GM12878 (cell line): Measurements from ENCODE around the gene ZDHHC5. TPM values are rescaled to one million over a fixed set of nuclear protein-coding genes. Genes with fewer than 3 reads are reported as not detected.

Experiments used
- ATAC-seq: fragments of 200-7000 bp; cut with Tn5 transposase; 3 replicates; pipeline ENCODE4 v1.9.1; 2020; ENCODE audit warnings: mild to moderate bottlenecking, moderate library complexity
- BruUV-seq: library from RNA; stranded (reverse); fragments of 400-500 nt; replicated peaks from 2 replicates; lab custom pipeline; 2021; lab: Mats Ljungman, UMichigan
- CTCF ChIA-PET: fragments of 300-600 bp; sonication (Branson Sonifier 250); formaldehyde crosslinking; extraction: SDS; loops from one replicate; lab custom pipeline; 2021; ENCODE audit warnings: inconsistent platforms; lab: Yijun Ruan, JAX
- POLR2A ChIA-PET: fragments of 350-600 bp; formaldehyde crosslinking; extraction: SDS; loops from one replicate; lab custom pipeline; 2021; ENCODE audit warnings: inconsistent platforms; lab: Charles Lee
- RAD21 ChIA-PET: fragments of 300-600 bp; sonication (Branson Sonifier 250); formaldehyde crosslinking; loops from one replicate; lab custom pipeline; 2023; ENCODE audit warnings: antibody characterized with exemption; ENCODE audit not compliant: unreplicated experiment; lab: Charles Lee
- SMC1A ChIA-PET: fragments of 300-600 bp; sonication (Branson Sonifier 250); formaldehyde crosslinking; loops from one replicate; lab custom pipeline; 2023; ENCODE audit not compliant: unreplicated experiment, uncharacterized antibody; lab: Charles Lee
- DNase-seq: peaks from one replicate; pipeline ENCODE4 v3.0.0-alpha.2; 2011; ENCODE audit warnings: low read depth, low spot score
- FAIRE-seq: peaks from 3 replicates; lab custom pipeline; 2011; peaks lifted over from hg19 to GRCh38; lab: Jason Lieb, UNC
- H2AFZ ChIP-seq: 2 replicates; pipeline ENCODE4 v1.6.0; 2011; ENCODE audit warnings: low read depth, low read length, control low read depth; ENCODE audit not compliant: control insufficient read depth
- H3K27ac ChIP-seq: 2 replicates; pipeline ENCODE4 v1.5.1; 2011; ENCODE audit warnings: control low read depth; ENCODE audit not compliant: control insufficient read depth, insufficient read depth
- H3K27me3 ChIP-seq, 2 experiments: replicated peaks in 1 of 2; 2 replicates each; pipeline versions ENCODE4 v1.6.0 to v1.6.1; 2011; ENCODE audit warnings: low read length in 1 of 2; ENCODE audit not compliant: control insufficient read depth in 2 of 2, insufficient read depth in 2 of 2
- H3K36me3 ChIP-seq, 2 experiments: 2 replicates each; pipeline ENCODE4 v1.5.1; 2011; ENCODE audit warnings: low read length in 1 of 2; ENCODE audit not compliant: control insufficient read depth in 2 of 2, insufficient read depth in 2 of 2
- H3K4me1 ChIP-seq: 2 replicates; pipeline ENCODE4 v1.6.1; 2011; ENCODE audit warnings: mild to moderate bottlenecking, low read length, moderate library complexity, mixed read lengths; ENCODE audit not compliant: control insufficient read depth, insufficient read depth
- H3K4me2 ChIP-seq: 2 replicates; pipeline ENCODE4 v1.6.0; 2011; ENCODE audit warnings: control low read depth; ENCODE audit not compliant: control insufficient read depth, insufficient read depth
- H3K4me3 ChIP-seq: fragments of 200-600 bp; sonication (generic); 2 replicates; pipeline ENCODE4 v1.5.1; 2016
- H3K79me2 ChIP-seq: 2 replicates; pipeline ENCODE4 v1.6.0; 2011; ENCODE audit warnings: low read length; ENCODE audit not compliant: control insufficient read depth, insufficient read depth
- H3K9ac ChIP-seq: 2 replicates; pipeline ENCODE4 v1.8.0; 2011; ENCODE audit warnings: low read length, control low read depth, mixed read lengths; ENCODE audit not compliant: control insufficient read depth, insufficient read depth
- H3K9me3 ChIP-seq: replicated peaks from 3 replicates; pipeline ENCODE4 v1.5.1; 2011; ENCODE audit warnings: mild to moderate bottlenecking, low read length; ENCODE audit not compliant: control insufficient read depth, insufficient read depth
- H4K20me1 ChIP-seq: 2 replicates; pipeline ENCODE4 v1.6.0; 2011; ENCODE audit not compliant: control insufficient read depth, insufficient read depth
- ASH2L ChIP-seq: fragments of 300-600, 200-600 bp; sonication (generic); IDR thresholded peaks from 2 replicates; pipeline ENCODE4 v1.6.1; 2017; ENCODE audit warnings: low read depth, mild to moderate bottlenecking, borderline replicate concordance
- BRCA1 ChIP-seq: IDR thresholded peaks from 2 replicates; pipeline ENCODE4 v1.6.1; 2011; ENCODE audit warnings: low read depth, low read length, improper control_type of control experiment
- CHD1 ChIP-seq: IDR thresholded peaks from 2 replicates; pipeline ENCODE4 v1.6.1; 2012; ENCODE audit warnings: low read depth, low read length, improper control_type of control experiment
- CHD4 ChIP-seq: fragments of 200-600 bp; sonication (generic); IDR thresholded peaks from 2 replicates; pipeline ENCODE4 v1.6.1; 2016; ENCODE audit warnings: mild to moderate bottlenecking
- HCFC1 ChIP-seq: fragments of 150-350 bp; IDR thresholded peaks from 2 replicates; pipeline ENCODE4 v1.6.1; 2014; ENCODE audit warnings: low read length
- HDAC6 ChIP-seq: fragments of 200-600 bp; sonication (generic); IDR thresholded peaks from one replicate; pipeline ENCODE4 v1.8.0; 2017; ENCODE audit warnings: antibody characterized with exemption; ENCODE audit not compliant: unreplicated experiment
- IKZF1 ChIP-seq: fragments of 450-650 bp; conservative IDR thresholded peaks from 2 replicates; pipeline ENCODE4 v1.6.1; 2017; ENCODE audit warnings: antibody characterized with exemption, mild to moderate bottlenecking
- JUNB ChIP-seq: IDR thresholded peaks from 2 replicates; pipeline ENCODE4 v1.6.1; 2016; ENCODE audit warnings: antibody characterized with exemption, mild to moderate bottlenecking
- MEF2B ChIP-seq: fragments of 450-650 bp; IDR thresholded peaks from 2 replicates; pipeline ENCODE4 v1.6.1; 2018; ENCODE audit warnings: mild to moderate bottlenecking, moderate library complexity; ENCODE audit not compliant: partially characterized antibody, poor library complexity, severe bottlenecking
- RUNX3 ChIP-seq: IDR thresholded peaks from 2 replicates; pipeline ENCODE4 v1.6.1; 2012; ENCODE audit warnings: low read length, inconsistent platforms
- STAT1 ChIP-seq: fragments of 450-650 bp; conservative IDR thresholded peaks from 2 replicates; pipeline ENCODE4 v1.6.1; 2014; ENCODE audit warnings: antibody characterized with exemption, mild to moderate bottlenecking
- SUZ12 ChIP-seq: fragments of 200-600 bp; sonication (generic); IDR thresholded peaks from one replicate; pipeline ENCODE4 v1.6.1; 2018; ENCODE audit warnings: antibody characterized with exemption, mild to moderate bottlenecking; ENCODE audit not compliant: unreplicated experiment
- WGBS: methylation state at CpG from one replicate; pipeline ENCODE4 v1.1.6; 2016; ENCODE audit warnings: low lambda C conversion rate; ENCODE audit not compliant: insufficient replicate concordance, insufficient coverage; ENCODE audit errors: missing lambda C conversion rate; 5-methylcytosine and 5-hydroxymethylcytosine counted together
- in situ Hi-C: fragments of 300-500 bp; cut with MboI; formaldehyde crosslinking; loops from 9 replicates; pipeline ENCODE4 v1.14.3; 2018; ENCODE audit warnings: mixed read lengths
- intact Hi-C: fragments of 100-400 bp; cut with micrococcal nuclease; formaldehyde crosslinking; loops from one replicate; pipeline ENCODE4 v1.14.2; 2022; ENCODE audit not compliant: unreplicated experiment
- polyA plus RNA-seq, 11 experiments: library from polyadenylated mRNA; depleted of rRNA in 4 of 11; unstranded in 6 of 11; stranded (reverse) in 5 of 11; fragments of >200 nt; fragmentation: Nextera tagmentation in 4 of 11; fragmentation: Illumina TruSeq in 1 of 11; extraction: Ambion mirVana in 4 of 11; extraction: Trizol in 1 of 11; gene quantifications; 1 replicate in 1 of 11; 2 replicates in 10 of 11; pipeline versions ENCODE4 v1.2.1 to v1.2.3, GENCODE V29; 2011 to 2016; ENCODE audit warnings: inconsistent platforms in 2 of 11, missing spikeins in 2 of 11, low read depth in 1 of 11
- total RNA-seq, 4 experiments: library from RNA; depleted of rRNA in 3 of 4; stranded (reverse); fragments of >200 nt in 3 of 4; fragmentation: Illumina TruSeq in 1 of 4; extraction: Trizol in 1 of 4; gene quantifications; 2 replicates each; pipeline versions ENCODE4 v1.2.1 to v1.2.3, GENCODE V29; 2013 to 2021
- TF ChIP-seq, protein P1 (sequence below): fragments of 450-650 bp; IDR thresholded peaks from 2 replicates; pipeline ENCODE4 v1.6.1; 2017; ENCODE audit warnings: mild to moderate bottlenecking, moderate library complexity
- TF ChIP-seq, protein P2 (sequence below): IDR thresholded peaks from 2 replicates; pipeline ENCODE4 v1.6.1; 2012; ENCODE audit warnings: low read length, inconsistent platforms
- TF ChIP-seq, protein P3 (sequence below): IDR thresholded peaks from 2 replicates; pipeline ENCODE4 v1.6.1; 2011; ENCODE audit warnings: borderline replicate concordance, low read depth, mild to moderate bottlenecking, moderate library complexity, mixed read lengths, low read length; ENCODE audit not compliant: insufficient read depth; ENCODE audit errors: extremely low read length

Gene ZDHHC5
- total and polyA plus RNA-seq, 10 of the 15 experiments (the other 5 are each of a cell fraction or from before 2014, with no cell fraction given) = 3.9 to 61.3 (median 37.6) TPM

- Histone ChIP-seq H4K20me1 (no peaks in the 10 kb centered on the region), H3K36me3 (no peaks in the 10 kb centered on the region), H2AFZ (peak overlapping the region; percentile 9; the same call in 1 of the 2 replicates), H3K4me1 (peaks cover 12% of the 10 kb centered on the region), H3K27me3 (peaks cover 12 to 17% of the 10 kb centered on the region in 2 experiments), H3K79me2 (no peaks in the 10 kb centered on the region), H3K9me3 (no peaks in the 10 kb centered on the region), H3K4me2 (peak overlapping the region; percentile 22; the same call in 1 of the 2 replicates), H3K27ac (no peak overlapping the region), H3K9ac (no peak overlapping the region), H3K4me3 (no peak overlapping the region)
- FAIRE-seq (no peak), ATAC-seq (peak; percentile 43), DNase-seq (no peak)
- ChIA-PET POLR2A (no interaction called here), SMC1A (interaction anchor here (1.2 kb wide), 1 partner anchor 78 kb away, joined by 3 read pairs; the partner anchor contains the start of gene UBE2L6), CTCF (interaction anchor here (0.6 to 13.9 kb wide), 11 partner anchors 8 to 301 kb away, joined by 3 to 319 read pairs (median 5); partner anchors contain the start of genes CLP1 and UBE2L6), RAD21 (interaction anchor here (0.6 to 1.6 kb wide), 4 partner anchors 78 to 154 kb away, joined by 3 to 10 read pairs (median 3); partner anchors contain the start of genes TIMM10 and UBE2L6)
- 20% methylated on average over 10 of the region's 10 CpGs for WGBS
- in situ Hi-C loops = no loop called here
- TF ChIP-seq STAT1 = no peak
- TF ChIP-seq HCFC1 = no peak
- TF ChIP-seq IKZF1 = peak; percentile 29; the same call in 1 of the 2 replicates
- TF ChIP-seq CHD4 = no peak
- TF ChIP-seq, protein P1, sequence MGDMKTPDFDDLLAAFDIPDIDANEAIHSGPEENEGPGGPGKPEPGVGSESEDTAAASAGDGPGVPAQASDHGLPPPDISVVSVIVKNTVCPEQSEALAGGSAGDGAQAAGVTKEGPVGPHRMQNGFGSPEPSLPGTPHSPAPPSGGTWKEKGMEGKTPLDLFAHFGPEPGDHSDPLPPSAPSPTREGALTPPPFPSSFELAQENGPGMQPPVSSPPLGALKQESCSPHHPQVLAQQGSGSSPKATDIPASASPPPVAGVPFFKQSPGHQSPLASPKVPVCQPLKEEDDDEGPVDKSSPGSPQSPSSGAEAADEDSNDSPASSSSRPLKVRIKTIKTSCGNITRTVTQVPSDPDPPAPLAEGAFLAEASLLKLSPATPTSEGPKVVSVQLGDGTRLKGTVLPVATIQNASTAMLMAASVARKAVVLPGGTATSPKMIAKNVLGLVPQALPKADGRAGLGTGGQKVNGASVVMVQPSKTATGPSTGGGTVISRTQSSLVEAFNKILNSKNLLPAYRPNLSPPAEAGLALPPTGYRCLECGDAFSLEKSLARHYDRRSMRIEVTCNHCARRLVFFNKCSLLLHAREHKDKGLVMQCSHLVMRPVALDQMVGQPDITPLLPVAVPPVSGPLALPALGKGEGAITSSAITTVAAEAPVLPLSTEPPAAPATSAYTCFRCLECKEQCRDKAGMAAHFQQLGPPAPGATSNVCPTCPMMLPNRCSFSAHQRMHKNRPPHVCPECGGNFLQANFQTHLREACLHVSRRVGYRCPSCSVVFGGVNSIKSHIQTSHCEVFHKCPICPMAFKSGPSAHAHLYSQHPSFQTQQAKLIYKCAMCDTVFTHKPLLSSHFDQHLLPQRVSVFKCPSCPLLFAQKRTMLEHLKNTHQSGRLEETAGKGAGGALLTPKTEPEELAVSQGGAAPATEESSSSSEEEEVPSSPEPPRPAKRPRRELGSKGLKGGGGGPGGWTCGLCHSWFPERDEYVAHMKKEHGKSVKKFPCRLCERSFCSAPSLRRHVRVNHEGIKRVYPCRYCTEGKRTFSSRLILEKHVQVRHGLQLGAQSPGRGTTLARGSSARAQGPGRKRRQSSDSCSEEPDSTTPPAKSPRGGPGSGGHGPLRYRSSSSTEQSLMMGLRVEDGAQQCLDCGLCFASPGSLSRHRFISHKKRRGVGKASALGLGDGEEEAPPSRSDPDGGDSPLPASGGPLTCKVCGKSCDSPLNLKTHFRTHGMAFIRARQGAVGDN = 0 out of 2 replicates have a peak, but pooled peaks have one; percentile 25
- TF ChIP-seq SUZ12 = no peak
- TF ChIP-seq MEF2B = peak; percentile 64
- TF ChIP-seq RUNX3 = peak; percentile 34; the same call in 1 of the 2 replicates
- TF ChIP-seq CHD1 = no peak
- no peak for TF ChIP-seq ASH2L
- TF ChIP-seq, protein P2, sequence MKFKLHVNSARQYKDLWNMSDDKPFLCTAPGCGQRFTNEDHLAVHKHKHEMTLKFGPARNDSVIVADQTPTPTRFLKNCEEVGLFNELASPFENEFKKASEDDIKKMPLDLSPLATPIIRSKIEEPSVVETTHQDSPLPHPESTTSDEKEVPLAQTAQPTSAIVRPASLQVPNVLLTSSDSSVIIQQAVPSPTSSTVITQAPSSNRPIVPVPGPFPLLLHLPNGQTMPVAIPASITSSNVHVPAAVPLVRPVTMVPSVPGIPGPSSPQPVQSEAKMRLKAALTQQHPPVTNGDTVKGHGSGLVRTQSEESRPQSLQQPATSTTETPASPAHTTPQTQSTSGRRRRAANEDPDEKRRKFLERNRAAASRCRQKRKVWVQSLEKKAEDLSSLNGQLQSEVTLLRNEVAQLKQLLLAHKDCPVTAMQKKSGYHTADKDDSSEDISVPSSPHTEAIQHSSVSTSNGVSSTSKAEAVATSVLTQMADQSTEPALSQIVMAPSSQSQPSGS = no peak
- TF ChIP-seq, protein P3, sequence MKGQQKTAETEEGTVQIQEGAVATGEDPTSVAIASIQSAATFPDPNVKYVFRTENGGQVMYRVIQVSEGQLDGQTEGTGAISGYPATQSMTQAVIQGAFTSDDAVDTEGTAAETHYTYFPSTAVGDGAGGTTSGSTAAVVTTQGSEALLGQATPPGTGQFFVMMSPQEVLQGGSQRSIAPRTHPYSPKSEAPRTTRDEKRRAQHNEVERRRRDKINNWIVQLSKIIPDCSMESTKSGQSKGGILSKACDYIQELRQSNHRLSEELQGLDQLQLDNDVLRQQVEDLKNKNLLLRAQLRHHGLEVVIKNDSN = no peak
- TF ChIP-seq JUNB = no peak
- TF ChIP-seq HDAC6 = no peak
- no peak for TF ChIP-seq BRCA1
- intact Hi-C loops = no loop called here
- BruUV-seq = no TSS peak
Observed at GRCh38 chr11:57646194-57646798, 21.6 kb upstream of the ZDHHC5 start.
